ENCODE data around the gene VASH1.

Gene VASH1

GRCh38 chr14:76829013-76829365, 67.7 kb downstream of the VASH1 start:
- H3K9me3 ChIP-seq (ENCODE audit: insufficient read depth, low read length), result no peaks in the 10 kb centered on the region
- no peak overlapping the region for H2AFZ ChIP-seq (ENCODE audit: low read depth, low read length, severe bottlenecking)
- H3K36me3 ChIP-seq (ENCODE audit: low read length), result no peaks in the 10 kb centered on the region
- no peak overlapping the region for H3K9ac ChIP-seq (ENCODE audit: low read length)
- H3K79me2 ChIP-seq (ENCODE audit: insufficient read depth, low read length), result no peaks in the 10 kb centered on the region
- no peaks in the 10 kb centered on the region for H3K9me2 ChIP-seq (replicated peaks; ENCODE audit: insufficient read depth, low read length)
- no peak overlapping the region for H3K27ac ChIP-seq (ENCODE audit: low read depth, low read length)
- no peaks in the 10 kb centered on the region for H3F3A ChIP-seq (ENCODE audit: insufficient read depth)
- H4K20me1 ChIP-seq (ENCODE audit: low read depth, low read length), result no peaks in the 10 kb centered on the region
- no peak overlapping the region for H3K4me2 ChIP-seq (ENCODE audit: low read depth, low read length, poor library complexity, severe bottlenecking)
- TF ChIP-seq CTCF (IDR thresholded peaks at IDR 0.05; ENCODE audit: insufficient read depth, low read length, poor library complexity, severe bottlenecking), result no peak
- no peak for TF ChIP-seq EZH2phosphoT487 (conservative IDR thresholded peaks at IDR 0.05; ENCODE audit: low read length)
- no peaks in the 10 kb centered on the region for H3K27me3 ChIP-seq (ENCODE audit: low read length)
- H3K4me3 ChIP-seq (ENCODE audit: insufficient read depth, low read length, poor library complexity, severe bottlenecking), result no peak overlapping the region

GRCh38 chr14:76829650-76830421, 68.6 kb downstream of the VASH1 start:
- no peaks in the 10 kb centered on the region for H3K27me3 ChIP-seq (ENCODE audit: low read length)
- no peak overlapping the region for H3K27ac ChIP-seq (ENCODE audit: low read depth, low read length)
- H3K79me2 ChIP-seq (ENCODE audit: insufficient read depth, low read length), result no peaks in the 10 kb centered on the region
- no peaks in the 10 kb centered on the region for H3K9me2 ChIP-seq (replicated peaks; ENCODE audit: insufficient read depth, low read length)
- H3K9me3 ChIP-seq (ENCODE audit: insufficient read depth, low read length), result no peaks in the 10 kb centered on the region
- H3K9ac ChIP-seq (ENCODE audit: low read length), result no peak overlapping the region
- no peaks in the 10 kb centered on the region for H3K36me3 ChIP-seq (ENCODE audit: low read length)
- H3K4me2 ChIP-seq (ENCODE audit: low read depth, low read length, poor library complexity, severe bottlenecking), result no peak overlapping the region
- TF ChIP-seq CTCF (IDR thresholded peaks at IDR 0.05; ENCODE audit: insufficient read depth, low read length, poor library complexity, severe bottlenecking) (no peak), EZH2phosphoT487 (conservative IDR thresholded peaks at IDR 0.05; ENCODE audit: low read length) (no peak)
- no peak overlapping the region for H2AFZ ChIP-seq (ENCODE audit: low read depth, low read length, severe bottlenecking)
- no peak overlapping the region for H3K4me3 ChIP-seq (ENCODE audit: insufficient read depth, low read length, poor library complexity, severe bottlenecking)
- no peaks in the 10 kb centered on the region for H4K20me1 ChIP-seq (ENCODE audit: low read depth, low read length)
- no peaks in the 10 kb centered on the region for H3F3A ChIP-seq (ENCODE audit: insufficient read depth)

- H3K9me3 ChIP-seq (ENCODE audit: insufficient read depth, low read length), result no peaks in the 10 kb centered on the region
- no peak overlapping the region for H3K4me3 ChIP-seq (ENCODE audit: insufficient read depth, low read length, poor library complexity, severe bottlenecking)
- no peak overlapping the region for H3K27ac ChIP-seq (ENCODE audit: low read depth, low read length)
- H3K4me2 ChIP-seq (ENCODE audit: low read depth, low read length, poor library complexity, severe bottlenecking), result no peak overlapping the region
- no peak for TF ChIP-seq EZH2phosphoT487 (conservative IDR thresholded peaks at IDR 0.05; ENCODE audit: low read length)
- no peak for TF ChIP-seq CTCF (IDR thresholded peaks at IDR 0.05; ENCODE audit: insufficient read depth, low read length, poor library complexity, severe bottlenecking)
- no peaks in the 10 kb centered on the region for H3K9me2 ChIP-seq (replicated peaks; ENCODE audit: insufficient read depth, low read length)
- H4K20me1 ChIP-seq (ENCODE audit: low read depth, low read length), result no peaks in the 10 kb centered on the region
- no peaks in the 10 kb centered on the region for H3K79me2 ChIP-seq (ENCODE audit: insufficient read depth, low read length)
- H3F3A ChIP-seq (ENCODE audit: insufficient read depth), result no peaks in the 10 kb centered on the region
- H2AFZ ChIP-seq (ENCODE audit: low read depth, low read length, severe bottlenecking), result no peak overlapping the region
- no peaks in the 10 kb centered on the region for H3K27me3 ChIP-seq (ENCODE audit: low read length)
- no peaks in the 10 kb centered on the region for H3K36me3 ChIP-seq (ENCODE audit: low read length)
- no peak overlapping the region for H3K9ac ChIP-seq (ENCODE audit: low read length)
Measured at GRCh38 chr14:76830556-76830955, 69.3 kb downstream of the VASH1 start.

Data from SU-DHL-6 (cell line).